Prostate gland (tissue), 2 donors: ENCODE results near the gene IL2RG. TPM values are rescaled to one million over a fixed set of nuclear protein-coding genes. Genes with fewer than 3 reads are reported as not detected.

Experiments
- DNase-seq: peaks from one replicate; pipeline ENCODE4 v3.0.0-alpha.2; 2019; ENCODE audit warnings: low spot score
- H3K27ac ChIP-seq, 2 donors: fragments of 200-600 bp; sonication (generic); 2 replicates each; pipeline ENCODE4 v1.5.1; 2017 to 2019
- H3K27me3 ChIP-seq: fragments of 200-600 bp; sonication (generic); replicated peaks from 2 replicates; pipeline ENCODE4 v1.5.1; 2019; ENCODE audit not compliant: insufficient read depth
- H3K36me3 ChIP-seq, 2 donors: fragments of 200-600 bp; sonication (generic); 1 replicate in 1 of 2; 2 replicates in 1 of 2; pipeline versions ENCODE4 v1.5.1 to v1.8.1; 2017 to 2019
- H3K4me1 ChIP-seq: fragments of 200-600 bp; sonication (generic); replicated peaks from 2 replicates; pipeline ENCODE4 v1.5.1; 2019
- H3K4me3 ChIP-seq, 2 donors: fragments of 200-600 bp; sonication (generic); 2 replicates each; pipeline ENCODE4 v1.5.1; 2017 to 2019
- H3K9me3 ChIP-seq: fragments of 200-600 bp; sonication (generic); 2 replicates; pipeline ENCODE4 v1.5.1; 2017
- CTCF ChIP-seq, 4 experiments: fragments of 200-600 bp in 2 of 4; fragments of 450-650 bp in 2 of 4; sonication (generic) in 2 of 4; IDR thresholded peaks; 1 replicate in 3 of 4; 2 replicates in 1 of 4; pipeline ENCODE4 v1.5.1; 2016 to 2019; ENCODE audit warnings: antibody characterized with exemption in 4 of 4, mild to moderate bottlenecking in 2 of 4, moderate library complexity in 2 of 4
- POLR2A ChIP-seq: fragments of 450-650 bp; IDR thresholded peaks from one replicate; pipeline ENCODE4 v1.6.1; 2016; ENCODE audit warnings: antibody characterized with exemption, mild to moderate bottlenecking
- POLR2AphosphoS5 ChIP-seq: sonication (generic); formaldehyde crosslinking; IDR thresholded peaks from one replicate; pipeline ENCODE4 v1.6.1; 2017; ENCODE audit warnings: antibody characterized with exemption
- WGBS: methylation state at CpG from one replicate; pipeline ENCODE4 v1.1.5; 2018; 5-methylcytosine and 5-hydroxymethylcytosine counted together
- intact Hi-C: fragments of 100-400 bp; cut with DNase I; formaldehyde crosslinking; loops from one replicate; pipeline ENCODE4 v1.14.2; 2022
- total RNA-seq, 2 donors: library from RNA; depleted of rRNA; stranded (reverse); fragments of >200 nt; gene quantifications; one replicate each; pipeline ENCODE4 v1.1.0, GENCODE V29; 2016

Gene IL2RG
- total RNA-seq, 2 donors from 2014 or later = 0.73 to 2.8 TPM

DNA sequence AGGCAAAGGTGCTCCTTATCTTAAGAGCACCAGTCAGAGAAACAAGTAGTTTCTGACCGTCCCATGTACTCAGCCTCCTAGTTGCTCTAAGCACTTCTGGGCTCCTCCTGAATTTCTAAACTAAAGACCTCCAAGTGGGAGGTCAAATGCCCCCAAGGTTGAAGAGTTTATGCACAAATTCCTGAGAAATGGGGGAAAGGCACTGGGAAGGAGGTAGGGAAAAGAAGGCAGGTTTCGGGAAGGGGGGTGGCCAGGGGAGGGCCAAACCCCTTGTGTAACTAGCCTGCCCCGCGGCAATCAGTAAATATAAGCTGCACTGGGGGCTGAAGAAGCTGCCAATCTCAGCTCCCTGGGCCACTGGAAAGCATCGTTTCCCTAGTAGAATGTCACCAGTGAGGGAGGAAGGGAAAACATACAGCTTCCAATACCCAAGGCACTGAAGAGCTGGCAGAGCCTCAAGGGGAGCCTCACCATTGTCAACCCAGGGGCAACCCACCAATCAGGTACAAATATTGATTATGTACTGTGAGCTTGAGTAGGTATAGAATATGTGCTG is 12.3 kb downstream of the IL2RG start:
- no peak overlapping the region for H3K27ac ChIP-seq
- intact Hi-C loops = loop anchor here (5.0 kb wide), 1 partner anchor 83 kb away; no protein-coding TSS in a partner anchor
- H3K27me3 ChIP-seq = no peaks in the 10 kb centered on the region
- no peaks in the 10 kb centered on the region for H3K9me3 ChIP-seq
- no peak overlapping the region for H3K4me3 ChIP-seq
- no peak for TF ChIP-seq CTCF (IDR thresholded peaks at IDR 0.05)
- WGBS = 28% methylated on average over 5 of the region's 5 CpGs
- H3K36me3 ChIP-seq = no peaks in the 10 kb centered on the region
- H3K4me1 ChIP-seq = no peaks in the 10 kb centered on the region
- DNase-seq = no peak

GRCh38 chrX:71098302-71098701 is 13.1 kb downstream of the IL2RG start:
- Histone ChIP-seq H3K4me1 (no peaks in the 10 kb centered on the region), H3K27ac (peak overlapping the region in 1 of 2 donors; percentile 11), H3K36me3 (no peaks in the 10 kb centered on the region), H3K27me3 (no peaks in the 10 kb centered on the region), H3K9me3 (no peaks in the 10 kb centered on the region), H3K4me3 (no peak overlapping the region)
- 0% methylated on average over 2 of the region's 2 CpGs for WGBS
- intact Hi-C loops = loop anchor here (5.0 kb wide), 1 partner anchor 84 kb away; no protein-coding TSS in a partner anchor
- peak; percentile 35 for DNase-seq
- TF ChIP-seq POLR2AphosphoS5 = peak; percentile 8
- TF ChIP-seq POLR2A = no peak
- TF ChIP-seq CTCF (IDR thresholded peaks at IDR 0.05) = peak in 2 of 4 experiments; percentile 44 to 50

- intact Hi-C loops = loop anchor here (5.0 kb wide), 1 partner anchor 86 kb away; no protein-coding TSS in a partner anchor
- H3K4me1 ChIP-seq = no peaks in the 10 kb centered on the region
- no peaks in the 10 kb centered on the region for H3K27me3 ChIP-seq
- H3K4me3 ChIP-seq = peak overlapping the region; percentile 43 to 47
- no peak for TF ChIP-seq CTCF (IDR thresholded peaks at IDR 0.05)
- TF ChIP-seq POLR2A = no peak
- TF ChIP-seq POLR2AphosphoS5 = no peak
- H3K9me3 ChIP-seq = no peaks in the 10 kb centered on the region
- DNase-seq = no peak
- H3K36me3 ChIP-seq = no peaks in the 10 kb centered on the region
- WGBS = no CpG with 5 or more reads among the region's 9 CpGs
- H3K27ac ChIP-seq = peak overlapping the region; percentile 75
Observed at GRCh38 chrX:71096760-71097032, 14.7 kb downstream of the IL2RG start.

- no peaks in the 10 kb centered on the region for H3K27me3 ChIP-seq
- intact Hi-C loops = loop anchor here (5.0 kb wide), 1 partner anchor 86 kb away; no protein-coding TSS in a partner anchor
- peak overlapping the region; percentile 43 to 47 for H3K4me3 ChIP-seq
- H3K36me3 ChIP-seq = no peaks in the 10 kb centered on the region
- 0% methylated on average over 16 of the region's 46 CpGs for WGBS
- no peaks in the 10 kb centered on the region for H3K4me1 ChIP-seq
- peak; percentile 61 for TF ChIP-seq POLR2A
- no peak for TF ChIP-seq CTCF (IDR thresholded peaks at IDR 0.05)
- TF ChIP-seq POLR2AphosphoS5 = no peak
- DNase-seq = peak; percentile 55
- H3K9me3 ChIP-seq = no peaks in the 10 kb centered on the region
- peak overlapping the region; percentile 75 for H3K27ac ChIP-seq
Observed at GRCh38 chrX:71095981-71096759, 15.2 kb downstream of the IL2RG start.
